GM18868 (cell line): ENCODE results near the gene SPTBN4.

Experiments
- ATAC-seq: cut with Tn5 transposase; IDR thresholded peaks from one replicate; pipeline ENCODE4 v1.9.1; 2021; ENCODE audit warnings: mild to moderate bottlenecking, moderate library complexity; ENCODE audit not compliant: unreplicated experiment

SPTBN4 gene

DNA sequence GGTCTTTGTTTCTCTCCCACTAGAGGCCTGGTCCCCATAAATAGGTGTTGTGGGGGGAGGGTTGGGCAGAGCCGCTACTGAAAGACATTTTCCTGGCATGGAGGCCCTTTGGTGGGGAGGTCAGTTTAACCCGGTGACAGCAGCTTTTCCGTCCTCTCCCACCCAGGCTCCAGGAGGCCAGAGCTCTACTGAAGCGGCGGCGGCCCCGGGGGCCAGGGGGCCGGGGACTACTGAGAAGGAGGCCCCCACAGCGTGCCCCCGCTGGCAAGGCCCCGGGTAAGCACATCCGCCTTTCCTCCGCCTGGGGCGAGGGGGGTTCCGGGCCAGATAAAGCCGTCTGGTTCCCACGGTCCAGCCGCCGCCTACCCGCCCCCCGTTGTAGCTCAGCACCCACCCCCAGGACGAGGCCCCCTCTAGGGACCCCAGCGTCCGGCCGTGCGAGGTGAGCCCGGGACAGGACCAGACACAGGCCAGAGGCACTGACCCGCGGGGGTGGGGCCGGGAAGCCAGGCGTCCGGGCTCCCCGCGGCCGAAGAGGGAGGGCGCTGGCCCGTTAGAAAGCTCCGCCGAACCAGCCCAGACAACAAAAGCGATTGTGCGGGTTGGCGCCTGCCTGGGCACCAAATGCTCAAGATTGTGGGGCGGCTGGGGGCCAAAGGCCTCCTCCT lies 133.2 kb downstream of the SPTBN4 start:
- no peak for ATAC-seq

GRCh38 chr19:40600570-40601133 lies 133.9 kb downstream of the SPTBN4 start:
- ATAC-seq, result no peak

- ATAC-seq, result no peak
These were observed 134.6 kb downstream of the SPTBN4 start, which contains the start of gene LTBP4 for GRCh38 chr19:40601134-40601974. LTBP4 (plus strand) TSS chr19:40601369; CDS start chr19:40601388, 19 bp downstream.

DNA sequence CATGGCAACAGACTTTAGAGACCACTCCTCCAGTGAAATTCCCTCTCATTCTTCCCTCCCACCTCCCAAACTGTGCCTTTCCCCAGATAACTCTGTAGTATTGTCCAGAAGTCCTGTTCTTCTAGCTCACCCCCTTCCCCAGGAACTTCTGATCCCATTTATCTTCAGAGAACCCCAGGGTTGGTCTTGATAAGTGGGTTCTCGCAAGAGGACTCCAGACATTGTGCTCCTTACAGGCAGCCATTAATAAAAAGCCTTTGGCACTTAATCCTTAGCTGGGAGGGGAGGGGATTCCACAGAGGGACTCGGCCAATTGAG lies 136.2 kb downstream of the SPTBN4 start:
- no peak for ATAC-seq

- ATAC-seq, result peak; percentile 72
These were observed 136.8 kb downstream of the SPTBN4 start for GRCh38 chr19:40603389-40604170.

DNA sequence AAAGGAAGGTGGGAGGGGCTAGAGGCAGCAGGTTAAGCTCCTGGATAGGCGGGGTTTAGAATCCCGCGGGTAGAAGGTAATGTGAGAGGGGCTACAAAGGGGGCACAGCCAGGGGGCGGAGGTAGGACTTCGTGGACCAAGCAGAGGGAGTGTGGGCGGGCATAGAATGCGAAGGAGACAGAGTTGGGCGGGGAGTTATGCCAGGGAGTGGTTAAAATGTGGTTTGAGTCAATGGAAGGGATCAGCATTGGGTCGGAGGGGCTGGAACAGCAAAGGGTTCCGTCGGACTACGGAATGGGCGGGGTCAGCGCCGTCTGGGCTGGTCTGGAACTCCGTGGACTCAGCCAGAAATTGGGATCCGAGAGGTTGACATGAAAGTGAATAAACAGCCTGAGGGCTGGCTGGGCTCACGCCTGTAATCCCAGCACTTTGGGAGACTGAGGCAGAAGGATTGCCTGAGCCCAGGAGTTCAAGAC lies 137.4 kb downstream of the SPTBN4 start:
- ATAC-seq, result no peak

GRCh38 chr19:40604647-40605215 lies 137.9 kb downstream of the SPTBN4 start:
- no peak for ATAC-seq

- ATAC-seq, result no peak
These were observed 138.6 kb downstream of the SPTBN4 start for GRCh38 chr19:40605216-40605971.

DNA sequence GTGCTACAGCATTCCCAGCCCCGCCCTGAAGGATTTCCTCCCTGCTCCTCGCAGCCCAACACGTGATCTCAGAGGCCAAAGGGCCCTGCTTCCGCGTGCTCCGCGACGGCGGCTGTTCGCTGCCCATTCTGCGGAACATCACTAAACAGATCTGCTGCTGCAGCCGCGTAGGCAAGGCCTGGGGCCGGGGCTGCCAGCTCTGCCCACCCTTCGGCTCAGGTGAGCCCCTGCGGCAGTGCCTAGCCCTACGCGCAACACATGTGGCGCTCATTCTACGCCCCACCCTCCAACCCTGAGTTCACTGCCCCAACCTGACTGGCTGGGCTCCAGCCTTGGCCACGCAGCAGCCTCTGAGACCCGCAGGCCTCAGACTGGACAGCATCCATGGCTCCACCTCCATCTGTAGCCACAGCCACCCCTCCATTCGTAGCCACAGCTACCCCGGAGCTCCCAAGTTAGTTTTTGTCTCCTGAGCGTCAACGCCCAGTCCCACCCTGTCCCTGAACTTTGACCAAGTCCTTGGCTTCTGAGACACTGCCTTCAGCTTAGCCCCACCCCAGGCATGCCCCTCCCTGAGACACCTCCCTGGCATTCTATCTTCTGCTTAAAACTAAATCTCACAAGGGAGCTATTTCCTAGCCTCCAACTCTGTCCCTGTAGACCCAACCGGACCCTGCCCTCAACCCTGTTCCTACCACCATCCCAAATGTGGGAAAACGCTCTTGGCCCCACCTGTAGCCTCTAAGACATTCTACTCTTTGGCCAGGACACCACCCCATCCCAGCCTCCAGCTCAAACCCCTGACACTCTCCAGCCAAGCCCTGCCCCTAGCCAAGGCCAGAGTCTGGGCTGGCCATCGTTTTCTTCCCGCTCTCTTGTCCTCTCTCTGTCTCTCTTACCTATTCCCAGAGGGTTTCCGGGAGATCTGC lies 140.8 kb downstream of the SPTBN4 start:
- ATAC-seq, result no peak

GRCh38 chr19:40608240-40608621 lies 141.4 kb downstream of the SPTBN4 start:
- no peak for ATAC-seq

DNA sequence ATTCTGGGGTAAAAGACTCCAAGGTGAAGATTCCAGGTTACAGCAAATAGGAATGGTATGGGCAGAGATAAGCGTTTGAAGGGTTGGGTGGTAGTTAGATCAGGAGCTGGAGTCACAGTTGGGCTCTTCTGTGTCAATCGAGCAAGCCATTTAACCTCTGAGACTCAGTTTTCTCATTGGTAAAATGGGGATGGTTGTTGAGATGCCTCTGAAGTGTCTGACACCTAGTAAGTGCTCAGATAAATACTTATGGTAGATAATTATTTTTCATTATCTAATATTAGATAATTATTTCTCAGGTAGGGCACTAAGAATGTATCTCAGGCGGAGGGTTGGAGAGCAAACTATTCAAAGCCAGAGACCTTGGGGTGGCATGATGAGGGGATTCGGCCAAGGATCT lies 142.2 kb downstream of the SPTBN4 start:
- ATAC-seq, result no peak

DNA sequence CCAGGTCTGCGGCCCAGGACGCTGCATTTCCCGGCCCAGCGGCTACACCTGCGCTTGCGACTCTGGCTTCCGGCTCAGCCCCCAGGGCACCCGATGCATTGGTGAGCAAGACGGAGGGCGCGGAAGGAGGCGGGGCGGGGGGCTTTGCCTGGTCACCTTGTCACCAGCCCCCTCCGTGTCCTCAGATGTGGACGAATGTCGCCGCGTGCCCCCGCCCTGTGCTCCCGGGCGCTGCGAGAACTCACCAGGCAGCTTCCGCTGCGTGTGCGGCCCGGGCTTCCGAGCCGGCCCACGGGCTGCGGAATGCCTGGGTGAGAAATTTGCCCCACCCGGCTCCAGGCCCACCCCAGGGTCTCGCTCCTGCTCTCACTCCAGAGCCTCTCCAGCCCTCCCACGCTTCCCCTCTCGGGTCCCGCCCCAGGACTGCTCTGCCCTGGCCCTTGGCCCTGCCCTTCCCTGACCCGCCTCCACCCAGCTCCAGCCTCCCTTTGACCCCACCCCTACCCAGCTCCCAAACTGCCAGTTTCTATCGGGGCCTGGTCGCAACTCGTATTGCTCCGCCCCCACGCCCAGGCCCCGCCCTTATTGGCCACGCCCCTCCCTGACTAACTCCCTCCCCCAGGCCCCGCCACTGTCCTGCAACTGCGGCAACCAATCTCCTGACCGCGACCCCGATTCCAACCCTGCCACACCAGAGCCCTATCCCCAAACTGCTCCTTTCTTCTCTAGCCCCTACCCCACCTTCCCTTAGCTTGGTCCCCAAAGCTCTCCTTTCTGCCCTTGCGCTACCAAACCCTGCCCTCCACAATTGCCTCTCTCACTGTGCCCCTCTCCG lies 143.0 kb downstream of the SPTBN4 start:
- ATAC-seq, result peak; percentile 51

DNA sequence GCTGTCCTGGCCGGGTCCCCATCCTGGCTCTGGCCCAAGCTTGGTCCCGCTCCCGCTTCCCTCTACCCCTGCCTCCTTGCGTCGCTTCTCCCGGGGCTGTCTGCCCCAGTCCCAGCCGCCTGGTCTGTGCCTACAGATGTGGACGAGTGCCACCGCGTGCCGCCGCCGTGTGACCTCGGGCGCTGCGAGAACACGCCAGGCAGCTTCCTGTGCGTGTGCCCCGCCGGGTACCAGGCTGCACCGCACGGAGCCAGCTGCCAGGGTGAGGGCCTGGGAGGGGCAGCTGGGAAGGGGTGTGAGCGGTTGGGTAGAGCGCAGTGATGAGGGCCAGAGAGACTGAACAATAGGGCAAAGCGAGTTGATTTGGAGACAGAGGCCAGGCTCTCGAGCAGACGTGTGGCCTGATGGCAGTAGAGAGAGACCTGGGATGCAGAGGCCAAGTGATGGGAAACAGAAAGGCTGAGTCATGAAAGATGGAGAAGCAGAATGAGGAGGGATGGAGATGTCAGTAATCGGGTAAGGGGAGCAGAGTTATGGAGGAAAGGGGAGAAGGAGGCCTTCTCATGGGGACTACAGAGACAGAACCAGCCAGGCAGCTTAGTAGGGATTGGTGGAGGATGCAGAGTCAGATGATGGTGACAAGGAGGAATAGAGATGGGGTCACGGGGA lies 143.7 kb downstream of the SPTBN4 start:
- no peak for ATAC-seq

- ATAC-seq, result no peak
These were observed 144.3 kb downstream of the SPTBN4 start for GRCh38 chr19:40611096-40611495.

DNA sequence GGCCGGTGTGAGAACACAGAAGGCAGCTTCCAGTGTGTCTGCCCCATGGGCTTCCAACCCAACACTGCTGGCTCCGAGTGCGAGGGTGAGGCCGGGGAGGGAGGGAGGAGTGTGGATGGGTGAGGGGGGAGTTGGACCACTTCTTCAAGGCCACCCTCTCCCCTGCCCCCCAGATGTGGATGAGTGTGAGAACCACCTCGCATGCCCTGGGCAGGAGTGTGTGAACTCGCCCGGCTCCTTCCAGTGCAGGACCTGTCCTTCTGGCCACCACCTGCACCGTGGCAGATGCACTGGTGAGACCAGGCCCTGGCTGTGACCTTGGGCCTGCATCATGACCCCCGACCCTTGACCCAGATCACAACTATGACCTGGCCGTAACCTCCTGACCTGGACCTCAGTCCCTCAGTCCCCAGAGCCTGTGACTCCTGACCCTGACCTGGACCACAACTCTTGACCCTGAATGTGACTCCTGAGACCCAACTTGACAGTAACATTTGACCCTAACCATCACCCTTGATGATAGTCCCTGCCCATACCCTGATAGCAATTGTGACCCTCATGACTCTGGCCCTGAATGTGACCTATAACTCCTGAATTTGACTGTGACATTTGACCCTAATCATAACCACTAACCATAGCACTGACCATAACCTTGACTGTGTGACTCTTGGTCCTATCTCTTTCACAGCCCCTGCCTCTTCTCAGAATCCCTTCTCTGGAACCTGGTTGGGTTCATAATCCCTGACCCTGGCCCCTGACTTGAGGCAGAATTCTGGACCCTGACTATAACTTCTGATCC lies 145.3 kb downstream of the SPTBN4 start:
- ATAC-seq, result no peak

GRCh38 chr19:40612831-40613689 lies 146.3 kb downstream of the SPTBN4 start:
- ATAC-seq, result no peak
